Duodenal mucosa (tissue), 2 donors: ENCODE data around the gene KRTAP2-1.

Experiments
- H3K27ac ChIP-seq: one replicate; pipeline ENCODE4 v1.7.0; 2013; ENCODE audit warnings: low read depth, low read length
- H3K27me3 ChIP-seq, 2 donors: one replicate each; pipeline ENCODE4 v1.7.0; 2013; ENCODE audit warnings: low read length in 2 of 2, control low read depth in 1 of 2; ENCODE audit not compliant: insufficient read depth in 2 of 2, control insufficient read depth in 1 of 2
- H3K36me3 ChIP-seq, 2 donors: one replicate each; pipeline ENCODE4 v1.7.0; 2013; ENCODE audit warnings: low read length in 2 of 2, control low read depth in 1 of 2; ENCODE audit not compliant: insufficient read depth in 2 of 2, control insufficient read depth in 1 of 2
- H3K4me1 ChIP-seq, 2 donors: one replicate each; pipeline ENCODE4 v1.7.0; 2013; ENCODE audit warnings: low read length in 2 of 2, control low read depth in 1 of 2; ENCODE audit not compliant: insufficient read depth in 2 of 2, control insufficient read depth in 1 of 2
- H3K4me3 ChIP-seq, 2 donors: one replicate each; pipeline ENCODE4 v1.7.0; 2013; ENCODE audit warnings: low read length in 2 of 2, low read depth in 1 of 2
- H3K9ac ChIP-seq, 2 donors: one replicate each; pipeline ENCODE4 v1.7.0; 2013; ENCODE audit warnings: low read length in 2 of 2, low read depth in 1 of 2
- H3K9me3 ChIP-seq, 2 donors: one replicate each; pipeline ENCODE4 v1.7.0; 2013; ENCODE audit warnings: low read length in 2 of 2, control low read depth in 1 of 2; ENCODE audit not compliant: control insufficient read depth in 1 of 2

Gene KRTAP2-1

GRCh38 chr17:41013606-41014005 lies 33.5 kb downstream of the KRTAP2-1 start:
- Histone ChIP-seq H3K9ac (no peak overlapping the region), H3K4me1 (no peaks in the 10 kb centered on the region), H3K36me3 (no peaks in the 10 kb centered on the region), H3K27ac (no peak overlapping the region), H3K9me3 (no peaks in the 10 kb centered on the region), H3K4me3 (no peak overlapping the region), H3K27me3 (no peaks in the 10 kb centered on the region)

- Histone ChIP-seq H3K27me3 (no peaks in the 10 kb centered on the region), H3K9me3 (no peaks in the 10 kb centered on the region), H3K36me3 (no peaks in the 10 kb centered on the region), H3K4me3 (no peak overlapping the region), H3K27ac (no peak overlapping the region), H3K9ac (no peak overlapping the region), H3K4me1 (no peaks in the 10 kb centered on the region)
These were observed 33.9 kb downstream of the KRTAP2-1 start for GRCh38 chr17:41013181-41013580.

DNA sequence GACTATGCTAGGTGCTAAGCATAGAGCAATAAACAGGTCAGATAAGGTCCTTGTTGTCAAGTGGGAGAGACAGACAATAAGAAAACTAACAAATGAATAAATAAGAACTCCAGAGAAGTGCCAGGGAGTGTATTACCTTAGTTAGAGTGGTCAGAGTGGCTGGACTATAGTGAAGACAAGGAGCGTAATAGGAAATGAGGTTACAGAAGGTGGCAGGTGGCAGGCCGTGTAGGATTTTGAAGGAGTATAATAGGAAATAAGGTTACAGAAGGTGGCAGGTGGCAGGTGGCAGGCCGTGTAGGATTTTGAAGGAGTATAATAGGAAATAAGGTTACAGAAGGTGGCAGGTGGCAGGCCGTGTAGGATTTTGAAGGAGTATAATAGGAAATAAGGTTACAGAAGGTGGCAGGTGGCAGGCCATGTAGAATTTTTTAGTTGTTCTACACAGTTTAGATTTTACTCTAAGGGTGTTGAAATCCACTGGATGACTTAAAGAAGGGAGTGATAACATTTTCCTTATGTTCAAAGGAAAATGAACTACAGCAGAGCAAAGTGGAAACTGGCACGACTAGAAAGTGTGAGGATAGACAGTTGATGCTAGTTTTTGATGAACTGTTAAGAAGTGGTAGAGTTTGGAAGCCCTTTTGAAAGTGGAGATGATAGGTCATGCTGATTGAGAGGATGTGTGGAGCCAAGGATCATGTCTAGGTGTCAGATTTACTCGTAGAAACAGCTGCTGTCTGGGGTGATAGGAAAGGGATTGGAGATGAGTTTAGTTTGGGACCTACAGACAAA lies 34.6 kb downstream of the KRTAP2-1 start:
- H3K27me3 ChIP-seq: no peaks in the 10 kb centered on the region
- H3K27ac ChIP-seq: no peak overlapping the region
- no peak overlapping the region for H3K4me3 ChIP-seq
- H3K36me3 ChIP-seq: no peaks in the 10 kb centered on the region
- no peak overlapping the region for H3K9ac ChIP-seq
- H3K9me3 ChIP-seq: no peaks in the 10 kb centered on the region
- H3K4me1 ChIP-seq: no peaks in the 10 kb centered on the region

DNA sequence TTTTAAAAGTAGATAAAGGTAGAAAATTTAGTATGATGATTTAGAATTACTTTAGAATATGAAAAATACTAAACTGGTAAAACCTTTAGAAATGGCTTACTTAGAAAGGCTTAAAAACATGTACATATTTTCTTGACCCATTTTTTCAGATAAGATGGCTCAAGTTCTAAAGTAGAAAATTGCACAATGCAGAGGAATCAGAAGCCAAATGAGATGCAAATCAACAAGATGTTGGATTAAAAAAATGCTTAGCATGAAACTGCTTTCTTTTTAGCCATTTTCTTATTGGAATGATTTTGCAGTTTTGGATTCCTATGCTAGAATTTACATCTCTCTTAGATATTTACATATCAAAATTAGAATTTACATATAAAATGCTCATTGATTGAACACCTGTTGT lies 36.7 kb downstream of the KRTAP2-1 start:
- no peak overlapping the region for H3K9ac ChIP-seq
- no peak overlapping the region for H3K4me3 ChIP-seq
- H3K27ac ChIP-seq: no peak overlapping the region
- no peaks in the 10 kb centered on the region for H3K27me3 ChIP-seq
- no peaks in the 10 kb centered on the region for H3K9me3 ChIP-seq
- no peaks in the 10 kb centered on the region for H3K4me1 ChIP-seq
- H3K36me3 ChIP-seq: no peaks in the 10 kb centered on the region

- H3K27me3 ChIP-seq: no peaks in the 10 kb centered on the region
- no peak overlapping the region for H3K27ac ChIP-seq
- H3K4me1 ChIP-seq: no peaks in the 10 kb centered on the region
- H3K9me3 ChIP-seq: no peaks in the 10 kb centered on the region
- no peaks in the 10 kb centered on the region for H3K36me3 ChIP-seq
- H3K4me3 ChIP-seq: no peak overlapping the region
- no peak overlapping the region for H3K9ac ChIP-seq
These were observed 37.2 kb downstream of the KRTAP2-1 start for GRCh38 chr17:41009936-41010335.

- H3K36me3 ChIP-seq: no peaks in the 10 kb centered on the region
- H3K27ac ChIP-seq: no peak overlapping the region
- no peak overlapping the region for H3K4me3 ChIP-seq
- no peaks in the 10 kb centered on the region for H3K9me3 ChIP-seq
- H3K4me1 ChIP-seq: no peaks in the 10 kb centered on the region
- no peak overlapping the region for H3K9ac ChIP-seq
- H3K27me3 ChIP-seq: peaks cover 0 to 2% of the 10 kb centered on the region in 2 donors
These were observed 37.8 kb downstream of the KRTAP2-1 start for GRCh38 chr17:41009301-41009760.

- no peak within 1 kb of the TSS for H3K9ac ChIP-seq
- H3K4me1 ChIP-seq: no peaks in the 10 kb centered on the region
- no peaks in the 10 kb centered on the region for H3K9me3 ChIP-seq
- H3K27ac ChIP-seq: no peak within 1 kb of the TSS
- no peak within 1 kb of the TSS for H3K4me3 ChIP-seq
- H3K27me3 ChIP-seq: peaks cover 0 to 4% of the 10 kb centered on the region in 2 donors
- H3K36me3 ChIP-seq: no peaks in the 10 kb centered on the region
These were observed 38.3 kb downstream of the KRTAP2-1 start, which contains the start of gene KRTAP3-1 for GRCh38 chr17:41008811-41009210. Gene KRTAP3-1 (minus strand): TSS chr17:41009128. CDS start chr17:41009074, 54 bp downstream.

- Histone ChIP-seq H3K27me3 (peaks cover 0 to 9% of the 10 kb centered on the region in 2 donors), H3K4me3 (no peak overlapping the region), H3K36me3 (no peaks in the 10 kb centered on the region), H3K27ac (no peak overlapping the region), H3K4me1 (no peaks in the 10 kb centered on the region), H3K9me3 (no peaks in the 10 kb centered on the region), H3K9ac (no peak overlapping the region)
These were observed 42.7 kb downstream of the KRTAP2-1 start for GRCh38 chr17:41004397-41004796.

GRCh38 chr17:41003926-41004325 lies 43.2 kb downstream of the KRTAP2-1 start:
- Histone ChIP-seq H3K4me3 (no peak overlapping the region), H3K27ac (no peak overlapping the region), H3K36me3 (no peaks in the 10 kb centered on the region), H3K27me3 (peaks cover 0 to 9% of the 10 kb centered on the region in 2 donors), H3K4me1 (no peaks in the 10 kb centered on the region), H3K9ac (no peak overlapping the region), H3K9me3 (no peaks in the 10 kb centered on the region)

GRCh38 chr17:41002814-41003213 lies 44.3 kb downstream of the KRTAP2-1 start:
- Histone ChIP-seq H3K27ac (no peak overlapping the region), H3K36me3 (no peaks in the 10 kb centered on the region), H3K4me3 (no peak overlapping the region), H3K9ac (no peak overlapping the region), H3K9me3 (no peaks in the 10 kb centered on the region), H3K4me1 (no peaks in the 10 kb centered on the region), H3K27me3 (peaks cover 0 to 9% of the 10 kb centered on the region in 2 donors)
